SU-DHL-6 (cell line): ENCODE data around the gene DYNC2H1.

Experiments
- H2AFZ ChIP-seq: fragments of 200-600 bp; sonication (generic); 2 replicates; pipeline ENCODE4 v1.6.1; 2014; ENCODE audit warnings: low read depth, mild to moderate bottlenecking, moderate library complexity, mixed read lengths, antibody characterized with exemption, low read length; ENCODE audit not compliant: severe bottlenecking
- H3F3A ChIP-seq: fragments of 200-600 bp; shearing (Covaris generic); 2 replicates; pipeline ENCODE4 v1.6.0; 2016; ENCODE audit warnings: antibody characterized with exemption, mild to moderate bottlenecking; ENCODE audit not compliant: insufficient read depth
- H3K27ac ChIP-seq: fragments of 200-600 bp; sonication (generic); 2 replicates; pipeline ENCODE4 v1.5.1; 2016; ENCODE audit warnings: low read depth, mild to moderate bottlenecking, low read length, moderate library complexity, mixed read lengths
- H3K27me3 ChIP-seq: fragments of 200-600 bp; sonication (generic), shearing (Covaris generic); 2 replicates; pipeline ENCODE4 v1.6.0; 2014; ENCODE audit warnings: mild to moderate bottlenecking, low read length
- H3K36me3 ChIP-seq: fragments of 200-600 bp; sonication (generic); 2 replicates; pipeline ENCODE4 v1.6.1; 2014; ENCODE audit warnings: mild to moderate bottlenecking, low read length, mixed read lengths
- H3K4me2 ChIP-seq: fragments of 300-600, 200-600 bp; shearing (Covaris generic), sonication (generic); 2 replicates; pipeline ENCODE4 v1.6.0; 2014; ENCODE audit warnings: low read length, low read depth, mild to moderate bottlenecking; ENCODE audit not compliant: poor library complexity, severe bottlenecking
- H3K4me3 ChIP-seq: fragments of 200-600 bp; sonication (generic); 2 replicates; pipeline ENCODE4 v1.5.1; 2014; ENCODE audit warnings: antibody characterized with exemption, low read length, mild to moderate bottlenecking, mixed read lengths; ENCODE audit not compliant: insufficient read depth, poor library complexity, severe bottlenecking
- H3K79me2 ChIP-seq: fragments of 200-600 bp; sonication (generic); 2 replicates; pipeline ENCODE4 v1.6.1; 2014; ENCODE audit warnings: mild to moderate bottlenecking, low read length, moderate library complexity; ENCODE audit not compliant: insufficient read depth
- H3K9ac ChIP-seq: fragments of 200-600 bp; sonication (generic); 2 replicates; pipeline ENCODE4 v1.7.0; 2014; ENCODE audit warnings: mild to moderate bottlenecking, low read length
- H3K9me2 ChIP-seq: fragments of 200-600 bp; sonication (generic); replicated peaks from 2 replicates; pipeline ENCODE4 v1.6.1; 2014; ENCODE audit warnings: low read length; ENCODE audit not compliant: insufficient read depth
- H3K9me3 ChIP-seq: fragments of 200-600 bp; sonication (generic); 2 replicates; pipeline ENCODE4 v1.6.1; 2014; ENCODE audit warnings: low read length, mixed read lengths; ENCODE audit not compliant: insufficient read depth
- H4K20me1 ChIP-seq: fragments of 200-600 bp; sonication (generic); 2 replicates; pipeline ENCODE4 v1.6.1; 2014; ENCODE audit warnings: low read depth, mild to moderate bottlenecking, antibody characterized with exemption, low read length, moderate library complexity, mixed read lengths
- EZH2phosphoT487 ChIP-seq: fragments of 200-600 bp; sonication (generic), shearing (Covaris generic); conservative IDR thresholded peaks from 2 replicates; pipeline ENCODE4 v1.6.1; 2018; ENCODE audit warnings: mild to moderate bottlenecking, antibody characterized with exemption, low read length, moderate library complexity, mixed read lengths
- TF ChIP-seq, protein P1 (sequence below): fragments of 200-600 bp; sonication (generic); IDR thresholded peaks from one replicate; pipeline ENCODE4 v1.5.1; 2017; ENCODE audit warnings: antibody characterized with exemption, mild to moderate bottlenecking, low read length, moderate library complexity; ENCODE audit not compliant: insufficient read depth, poor library complexity, severe bottlenecking

Gene DYNC2H1

DNA sequence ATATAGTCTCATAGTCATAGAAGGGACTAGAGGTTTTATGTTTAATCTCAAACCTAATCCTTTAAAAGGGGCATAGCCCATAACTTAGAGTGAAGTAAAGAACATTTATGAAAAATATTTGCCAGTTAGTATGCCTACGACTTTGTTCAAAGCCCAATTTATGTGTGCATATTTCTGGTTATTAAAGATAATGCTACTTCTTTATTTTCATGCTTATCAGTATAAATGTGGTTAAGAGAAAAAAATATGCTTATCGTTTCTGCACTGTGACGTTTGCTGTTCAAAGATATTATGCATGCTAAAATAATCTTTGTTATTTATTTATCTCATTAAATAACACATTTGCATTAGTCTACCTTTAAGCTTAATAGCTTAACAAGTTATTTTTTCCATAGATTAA, 343.9 kb downstream of the DYNC2H1 start:
- Histone ChIP-seq H3F3A (no peaks in the 10 kb centered on the region), H3K36me3 (no peaks in the 10 kb centered on the region)

DNA sequence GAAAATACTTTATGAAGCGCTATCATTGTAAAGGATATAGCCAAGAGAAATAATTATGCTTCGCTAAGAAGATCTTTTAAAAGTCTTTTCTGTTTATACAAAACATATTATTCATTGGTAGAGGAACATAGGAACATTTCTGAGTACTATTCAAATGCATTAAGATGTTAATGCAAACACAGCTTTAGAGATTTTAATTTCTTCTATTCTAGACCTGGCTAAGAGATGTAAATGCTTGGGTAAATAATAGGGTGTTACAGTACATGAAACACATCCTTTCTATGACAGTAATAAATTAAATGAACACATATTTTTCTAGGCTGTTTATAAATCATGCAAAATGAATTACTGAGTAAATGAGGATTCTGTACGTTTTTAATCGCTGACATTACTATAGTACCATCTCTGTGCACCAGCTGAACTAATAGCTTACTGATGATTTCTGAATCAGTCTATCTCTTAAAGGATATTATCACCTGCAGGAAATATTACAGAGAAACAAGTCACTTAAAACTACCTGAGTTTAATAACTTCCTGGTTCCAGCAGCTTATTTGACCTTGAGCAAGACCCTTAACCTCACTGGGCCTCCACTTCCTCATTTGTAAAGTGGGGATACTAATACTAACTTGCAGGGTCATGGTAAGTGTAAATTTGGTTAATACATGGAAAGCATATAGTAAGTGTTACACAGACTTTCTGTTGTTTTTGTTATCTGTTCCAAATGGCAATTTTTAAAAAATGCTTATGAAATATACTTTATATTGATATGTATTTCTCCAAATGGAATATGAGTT, 344.9 kb downstream of the DYNC2H1 start:
- no peak overlapping the region for H3K4me2 ChIP-seq
- no peaks in the 10 kb centered on the region for H3F3A ChIP-seq
- H3K79me2 ChIP-seq: no peaks in the 10 kb centered on the region
- H3K9me2 ChIP-seq: no peaks in the 10 kb centered on the region
- no peak overlapping the region for H3K9ac ChIP-seq
- no peaks in the 10 kb centered on the region for H3K36me3 ChIP-seq
- no peak overlapping the region for H3K4me3 ChIP-seq
- TF ChIP-seq, protein P1, sequence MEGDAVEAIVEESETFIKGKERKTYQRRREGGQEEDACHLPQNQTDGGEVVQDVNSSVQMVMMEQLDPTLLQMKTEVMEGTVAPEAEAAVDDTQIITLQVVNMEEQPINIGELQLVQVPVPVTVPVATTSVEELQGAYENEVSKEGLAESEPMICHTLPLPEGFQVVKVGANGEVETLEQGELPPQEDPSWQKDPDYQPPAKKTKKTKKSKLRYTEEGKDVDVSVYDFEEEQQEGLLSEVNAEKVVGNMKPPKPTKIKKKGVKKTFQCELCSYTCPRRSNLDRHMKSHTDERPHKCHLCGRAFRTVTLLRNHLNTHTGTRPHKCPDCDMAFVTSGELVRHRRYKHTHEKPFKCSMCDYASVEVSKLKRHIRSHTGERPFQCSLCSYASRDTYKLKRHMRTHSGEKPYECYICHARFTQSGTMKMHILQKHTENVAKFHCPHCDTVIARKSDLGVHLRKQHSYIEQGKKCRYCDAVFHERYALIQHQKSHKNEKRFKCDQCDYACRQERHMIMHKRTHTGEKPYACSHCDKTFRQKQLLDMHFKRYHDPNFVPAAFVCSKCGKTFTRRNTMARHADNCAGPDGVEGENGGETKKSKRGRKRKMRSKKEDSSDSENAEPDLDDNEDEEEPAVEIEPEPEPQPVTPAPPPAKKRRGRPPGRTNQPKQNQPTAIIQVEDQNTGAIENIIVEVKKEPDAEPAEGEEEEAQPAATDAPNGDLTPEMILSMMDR: no peak
- no peak for TF ChIP-seq EZH2phosphoT487
- no peaks in the 10 kb centered on the region for H3K9me3 ChIP-seq
- H3K27me3 ChIP-seq: no peaks in the 10 kb centered on the region
- H2AFZ ChIP-seq: no peak overlapping the region
- H4K20me1 ChIP-seq: no peaks in the 10 kb centered on the region
- H3K27ac ChIP-seq: no peak overlapping the region

More for the DNA sequence above, 343.9 kb downstream of the DYNC2H1 start:
- Histone ChIP-seq H2AFZ (no peak overlapping the region), H3K79me2 (no peaks in the 10 kb centered on the region), H3K9me3 (no peaks in the 10 kb centered on the region), H3K27me3 (no peaks in the 10 kb centered on the region), H3K4me3 (no peak overlapping the region), H3K9ac (no peak overlapping the region), H4K20me1 (no peaks in the 10 kb centered on the region), H3K9me2 (no peaks in the 10 kb centered on the region), H3K27ac (no peak overlapping the region), H3K4me2 (no peak overlapping the region)
- TF ChIP-seq, protein P1: no peak
- TF ChIP-seq EZH2phosphoT487: no peak

DNA sequence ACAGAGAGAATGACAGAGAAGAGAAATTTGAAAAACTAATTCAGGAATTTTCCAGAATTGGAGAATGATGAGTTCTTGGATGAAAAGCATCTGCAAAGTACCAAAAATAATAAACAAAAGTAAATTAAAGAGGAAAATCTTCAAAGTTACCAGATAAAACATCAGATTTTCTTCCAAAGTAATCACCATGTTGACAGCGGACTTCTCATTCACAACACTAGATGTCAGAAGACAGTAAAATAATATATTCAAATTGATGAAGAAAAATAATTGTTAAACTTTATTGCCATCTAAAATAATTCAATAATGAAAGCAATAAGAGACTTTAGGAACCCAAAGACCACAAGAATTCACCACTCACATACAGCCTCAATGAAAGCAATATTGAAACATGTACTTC, 355.2 kb downstream of the DYNC2H1 start:
- H3K27me3 ChIP-seq: no peaks in the 10 kb centered on the region
- H3K36me3 ChIP-seq: no peaks in the 10 kb centered on the region
- H3F3A ChIP-seq: no peaks in the 10 kb centered on the region
- no peaks in the 10 kb centered on the region for H3K9me2 ChIP-seq
- H3K9me3 ChIP-seq: no peaks in the 10 kb centered on the region
- no peak overlapping the region for H2AFZ ChIP-seq
- H4K20me1 ChIP-seq: no peaks in the 10 kb centered on the region
- no peaks in the 10 kb centered on the region for H3K79me2 ChIP-seq
- H3K27ac ChIP-seq: no peak overlapping the region
- no peak for TF ChIP-seq EZH2phosphoT487
- TF ChIP-seq, protein P1: no peak
- no peak overlapping the region for H3K9ac ChIP-seq
- H3K4me3 ChIP-seq: no peak overlapping the region
- H3K4me2 ChIP-seq: no peak overlapping the region
